Astrocyte (in vitro differentiated cells and primary cell): ENCODE data around the gene ATP8B1.

Experiments
- EZH2 ChIP-seq: IDR thresholded peaks from 2 replicates; pipeline ENCODE4 v1.6.1; 2012; ENCODE audit warnings: mild to moderate bottlenecking, low read length, inconsistent platforms; ENCODE audit not compliant: insufficient read depth
- TF ChIP-seq, protein P1 (sequence below): IDR thresholded peaks from 2 replicates; pipeline ENCODE4 v1.5.1; 2011; ENCODE audit warnings: low read depth, mild to moderate bottlenecking, inconsistent platforms, low read length, moderate library complexity; ENCODE audit not compliant: insufficient read depth

DNA sequence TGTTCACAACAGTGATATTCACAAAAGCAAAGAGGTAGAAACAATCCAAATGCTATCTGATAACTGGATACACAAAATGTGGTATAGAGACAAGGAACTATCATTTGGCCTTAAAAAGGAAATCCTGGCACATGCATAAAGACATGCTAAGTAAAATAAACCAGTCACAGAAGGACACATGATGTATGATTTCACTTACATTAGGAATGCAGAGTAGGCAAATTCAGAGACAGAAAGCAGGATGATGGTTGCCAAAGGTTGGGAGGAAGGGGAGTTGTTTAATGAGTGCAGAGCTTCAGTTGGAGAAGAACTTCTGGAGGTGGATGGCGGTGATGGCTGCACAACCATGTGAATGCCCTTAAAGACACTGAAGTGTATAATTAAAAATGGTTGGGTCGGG is 38.1 kb downstream of the ATP8B1 start:
- no peak for TF ChIP-seq EZH2
- TF ChIP-seq, protein P1, sequence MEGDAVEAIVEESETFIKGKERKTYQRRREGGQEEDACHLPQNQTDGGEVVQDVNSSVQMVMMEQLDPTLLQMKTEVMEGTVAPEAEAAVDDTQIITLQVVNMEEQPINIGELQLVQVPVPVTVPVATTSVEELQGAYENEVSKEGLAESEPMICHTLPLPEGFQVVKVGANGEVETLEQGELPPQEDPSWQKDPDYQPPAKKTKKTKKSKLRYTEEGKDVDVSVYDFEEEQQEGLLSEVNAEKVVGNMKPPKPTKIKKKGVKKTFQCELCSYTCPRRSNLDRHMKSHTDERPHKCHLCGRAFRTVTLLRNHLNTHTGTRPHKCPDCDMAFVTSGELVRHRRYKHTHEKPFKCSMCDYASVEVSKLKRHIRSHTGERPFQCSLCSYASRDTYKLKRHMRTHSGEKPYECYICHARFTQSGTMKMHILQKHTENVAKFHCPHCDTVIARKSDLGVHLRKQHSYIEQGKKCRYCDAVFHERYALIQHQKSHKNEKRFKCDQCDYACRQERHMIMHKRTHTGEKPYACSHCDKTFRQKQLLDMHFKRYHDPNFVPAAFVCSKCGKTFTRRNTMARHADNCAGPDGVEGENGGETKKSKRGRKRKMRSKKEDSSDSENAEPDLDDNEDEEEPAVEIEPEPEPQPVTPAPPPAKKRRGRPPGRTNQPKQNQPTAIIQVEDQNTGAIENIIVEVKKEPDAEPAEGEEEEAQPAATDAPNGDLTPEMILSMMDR: no peak
